Fibroblast of mammary gland (primary cell): Measurements from ENCODE around the gene DIP2C.
"Not testable (repeated sequence)": the region's sequence is repeated elsewhere in the genome, so short reads cannot be mapped to it uniquely, and the experiment has no call there.

ENCODE experiments used
- DNase-seq: peaks from one replicate; pipeline ENCODE4 v3.0.0-alpha.2; 2010; ENCODE audit warnings: low read depth
- H3K4me3 ChIP-seq: 2 replicates; pipeline ENCODE4 v1.5.1; 2011; ENCODE audit warnings: low read depth, mild to moderate bottlenecking, low read length, moderate library complexity; ENCODE audit not compliant: control insufficient read depth
- CTCF ChIP-seq: conservative IDR thresholded peaks from 2 replicates; pipeline ENCODE4 v1.5.1; 2011; ENCODE audit warnings: low read depth, low read length, inconsistent platforms; ENCODE audit not compliant: control insufficient read depth, insufficient read depth

DIP2C gene

GRCh38 chr10:271201-271600, 418.3 kb downstream of the DIP2C start:
- no peak for TF ChIP-seq CTCF
- no peak overlapping the region for H3K4me3 ChIP-seq
- DNase-seq: no peak

- DNase-seq: no peak
- no peak overlapping the region for H3K4me3 ChIP-seq
- no peak for TF ChIP-seq CTCF
Observed at GRCh38 chr10:269440-270074, 419.9 kb downstream of the DIP2C start.

- TF ChIP-seq CTCF: no peak
- no peak overlapping the region for H3K4me3 ChIP-seq
- DNase-seq: no peak
Observed at GRCh38 chr10:267705-268104, 421.8 kb downstream of the DIP2C start.

- no peak overlapping the region for H3K4me3 ChIP-seq
- TF ChIP-seq CTCF: no peak
- DNase-seq: peak; percentile 41
Observed at GRCh38 chr10:266974-267425, 422.5 kb downstream of the DIP2C start.

GRCh38 chr10:265816-266588, 423.5 kb downstream of the DIP2C start:
- DNase-seq, H3K4me3 ChIP-seq: not testable (repeated sequence)

- DNase-seq: peak; percentile 65
- H3K4me3 ChIP-seq: not testable (repeated sequence)
Observed at GRCh38 chr10:265074-265440, 424.4 kb downstream of the DIP2C start.

GRCh38 chr10:264160-265073, 425.1 kb downstream of the DIP2C start:
- H3K4me3 ChIP-seq: not testable (repeated sequence)
- peak; percentile 56 for DNase-seq

- no peak for DNase-seq
- TF ChIP-seq CTCF: no peak
- no peak overlapping the region for H3K4me3 ChIP-seq
Observed at GRCh38 chr10:260819-261429, 428.5 kb downstream of the DIP2C start.
